Activated naive CD8-positive, alpha-beta T cell treated with anti-CD3 and anti-CD28 coated beads, Interleukin-2, amount 50 U/mL, for 24 hours (primary cell): ENCODE measurements around the gene CCSER2.
"Not testable (repeated sequence)": the region's sequence is repeated elsewhere in the genome, so short reads cannot be mapped to it uniquely, and the experiment has no call there.

Experiments
- ATAC-seq: fragments of 150-1000 bp; cut with Tn5 transposase; one replicate; pipeline ENCODE4 v1.10.0; 2021
- DNase-seq: peaks from one replicate; pipeline ENCODE4 v3.0.0; 2021
- H3K27ac Mint-ChIP-seq: one replicate; pipeline ENCODE4 v1.8.0; 2021; ENCODE audit warnings: mild to moderate bottlenecking, mixed read lengths
- H3K27me3 Mint-ChIP-seq: one replicate; pipeline ENCODE4 v1.8.0; 2021; ENCODE audit warnings: mixed read lengths
- H3K36me3 Mint-ChIP-seq: one replicate; pipeline ENCODE4 v1.8.0; 2021; ENCODE audit warnings: low read depth, mixed read lengths
- H3K4me1 Mint-ChIP-seq: one replicate; pipeline ENCODE4 v1.8.0; 2021; ENCODE audit warnings: mixed read lengths
- H3K4me3 Mint-ChIP-seq: one replicate; pipeline ENCODE4 v1.8.0; 2021; ENCODE audit warnings: mild to moderate bottlenecking, moderate library complexity, mixed read lengths
- H3K9me3 Mint-ChIP-seq: one replicate; pipeline ENCODE4 v1.8.0; 2021; ENCODE audit warnings: mixed read lengths

The CCSER2 gene

GRCh38 chr10:84452003-84452402 is 123.6 kb downstream of the CCSER2 start:
- no peaks in the 10 kb centered on the region for H3K27me3 Mint-ChIP-seq
- ATAC-seq (no peak), DNase-seq (no peak)
- H3K4me3 Mint-ChIP-seq = no peak overlapping the region
- H3K4me1 Mint-ChIP-seq = peaks cover 8% of the 10 kb centered on the region
- peaks cover 30% of the 10 kb centered on the region for H3K36me3 Mint-ChIP-seq
- H3K9me3 Mint-ChIP-seq = no peaks in the 10 kb centered on the region
- H3K27ac Mint-ChIP-seq = no peak overlapping the region

- DNase-seq = no peak
- Mint-ChIP-seq H3K4me3 (no peak overlapping the region), H3K4me1 (peaks cover 11% of the 10 kb centered on the region), H3K9me3 (no peaks in the 10 kb centered on the region), H3K27ac (no peak overlapping the region), H3K36me3 (peaks cover 27% of the 10 kb centered on the region), H3K27me3 (no peaks in the 10 kb centered on the region)
- no peak for ATAC-seq
Measured at GRCh38 chr10:84453303-84453702, 124.9 kb downstream of the CCSER2 start.

- H3K4me3 Mint-ChIP-seq = no peak overlapping the region
- DNase-seq = no peak
- peaks cover 11% of the 10 kb centered on the region for H3K4me1 Mint-ChIP-seq
- no peaks in the 10 kb centered on the region for H3K27me3 Mint-ChIP-seq
- H3K36me3 Mint-ChIP-seq = peaks cover 39% of the 10 kb centered on the region
- ATAC-seq = no peak
- peak overlapping the region; percentile 16 for H3K27ac Mint-ChIP-seq
- H3K9me3 Mint-ChIP-seq = peaks cover 5% of the 10 kb centered on the region
Measured at GRCh38 chr10:84456126-84456525, 127.7 kb downstream of the CCSER2 start.

- ATAC-seq (no peak), DNase-seq (no peak)
- no peak overlapping the region for H3K27ac Mint-ChIP-seq
- H3K4me1 Mint-ChIP-seq = peaks cover 8% of the 10 kb centered on the region
- H3K9me3 Mint-ChIP-seq = peaks cover 5% of the 10 kb centered on the region
- no peaks in the 10 kb centered on the region for H3K27me3 Mint-ChIP-seq
- H3K4me3 Mint-ChIP-seq = no peak overlapping the region
- H3K36me3 Mint-ChIP-seq = peaks cover 29% of the 10 kb centered on the region
Measured at GRCh38 chr10:84460520-84460919, 132.1 kb downstream of the CCSER2 start.

GRCh38 chr10:84469470-84469869 is 141.1 kb downstream of the CCSER2 start:
- peaks cover 22% of the 10 kb centered on the region for H3K36me3 Mint-ChIP-seq
- DNase-seq = no peak
- H3K27me3 Mint-ChIP-seq = no peaks in the 10 kb centered on the region
- no peak overlapping the region for H3K27ac Mint-ChIP-seq
- no peak for ATAC-seq
- no peaks in the 10 kb centered on the region for H3K4me1 Mint-ChIP-seq
- H3K9me3 Mint-ChIP-seq = no peaks in the 10 kb centered on the region
- no peak overlapping the region for H3K4me3 Mint-ChIP-seq

GRCh38 chr10:84473136-84473535 is 144.7 kb downstream of the CCSER2 start:
- DNase-seq (no peak), ATAC-seq (no peak)
- Mint-ChIP-seq H3K27me3 (no peaks in the 10 kb centered on the region), H3K27ac (no peak overlapping the region), H3K4me3 (no peak overlapping the region), H3K36me3 (peaks cover 6% of the 10 kb centered on the region), H3K9me3 (no peaks in the 10 kb centered on the region), H3K4me1 (no peaks in the 10 kb centered on the region)

GRCh38 chr10:84477398-84478128 is 149.2 kb downstream of the CCSER2 start:
- Mint-ChIP-seq H3K27ac (no peak overlapping the region), H3K27me3 (no peaks in the 10 kb centered on the region), H3K4me1 (no peaks in the 10 kb centered on the region), H3K4me3 (no peak overlapping the region), H3K36me3 (peaks cover 10% of the 10 kb centered on the region), H3K9me3 (no peaks in the 10 kb centered on the region)
- DNase-seq (no peak), ATAC-seq (no peak)

GRCh38 chr10:84478151-84478550 is 149.8 kb downstream of the CCSER2 start:
- H3K9me3 Mint-ChIP-seq = no peaks in the 10 kb centered on the region
- no peak for ATAC-seq
- peaks cover 12% of the 10 kb centered on the region for H3K36me3 Mint-ChIP-seq

GRCh38 chr10:84478679-84479078 is 150.3 kb downstream of the CCSER2 start:
- no peaks in the 10 kb centered on the region for H3K9me3 Mint-ChIP-seq
- DNase-seq (no peak), ATAC-seq (no peak)
- H3K4me1 Mint-ChIP-seq = no peaks in the 10 kb centered on the region
- H3K27ac Mint-ChIP-seq = no peak overlapping the region
- no peaks in the 10 kb centered on the region for H3K27me3 Mint-ChIP-seq
- H3K4me3 Mint-ChIP-seq = no peak overlapping the region
- H3K36me3 Mint-ChIP-seq = peaks cover 13% of the 10 kb centered on the region

More at GRCh38 chr10:84478151-84478550, 149.8 kb downstream of the CCSER2 start:
- H3K4me3 Mint-ChIP-seq = no peak overlapping the region
- no peaks in the 10 kb centered on the region for H3K4me1 Mint-ChIP-seq
- no peak for DNase-seq
- H3K27ac Mint-ChIP-seq = no peak overlapping the region
- no peaks in the 10 kb centered on the region for H3K27me3 Mint-ChIP-seq

GRCh38 chr10:84484541-84484940 is 156.2 kb downstream of the CCSER2 start:
- Mint-ChIP-seq H3K27me3 (no peaks in the 10 kb centered on the region), H3K9me3 (no peaks in the 10 kb centered on the region), H3K4me1 (no peaks in the 10 kb centered on the region), H3K36me3 (peaks cover 35% of the 10 kb centered on the region), H3K27ac (no peak overlapping the region), H3K4me3 (no peak overlapping the region)
- no peak for ATAC-seq
- no peak for DNase-seq

GRCh38 chr10:84493361-84493760 is 165.0 kb downstream of the CCSER2 start:
- H3K36me3 Mint-ChIP-seq = peaks cover 27% of the 10 kb centered on the region
- peaks cover 19% of the 10 kb centered on the region for H3K4me1 Mint-ChIP-seq
- peak overlapping the region; percentile 12 for H3K27ac Mint-ChIP-seq

GRCh38 chr10:84493951-84494848 is 165.8 kb downstream of the CCSER2 start:
- Mint-ChIP-seq H3K9me3 (no peaks in the 10 kb centered on the region), H3K36me3 (peaks cover 20% of the 10 kb centered on the region), H3K27ac (no peak overlapping the region), H3K4me1 (peaks cover 19% of the 10 kb centered on the region), H3K27me3 (no peaks in the 10 kb centered on the region), H3K4me3 (no peak overlapping the region)
- no peak for DNase-seq
- ATAC-seq = no peak

More at GRCh38 chr10:84493361-84493760, 165.0 kb downstream of the CCSER2 start:
- DNase-seq (no peak), ATAC-seq (no peak)
- no peaks in the 10 kb centered on the region for H3K27me3 Mint-ChIP-seq
- no peak overlapping the region for H3K4me3 Mint-ChIP-seq
- H3K9me3 Mint-ChIP-seq = no peaks in the 10 kb centered on the region

GRCh38 chr10:84494849-84495180 is 166.4 kb downstream of the CCSER2 start:
- Mint-ChIP-seq H3K27me3 (no peaks in the 10 kb centered on the region), H3K36me3 (peaks cover 19% of the 10 kb centered on the region), H3K27ac (no peak overlapping the region), H3K4me1 (peaks cover 21% of the 10 kb centered on the region), H3K9me3 (no peaks in the 10 kb centered on the region), H3K4me3 (no peak overlapping the region)
- ATAC-seq (no peak), DNase-seq (no peak)

- H3K36me3 Mint-ChIP-seq = peaks cover 7% of the 10 kb centered on the region
- peaks cover 20% of the 10 kb centered on the region for H3K4me1 Mint-ChIP-seq
- no peaks in the 10 kb centered on the region for H3K9me3 Mint-ChIP-seq
- DNase-seq = no peak
- no peaks in the 10 kb centered on the region for H3K27me3 Mint-ChIP-seq
- no peak overlapping the region for H3K4me3 Mint-ChIP-seq
- ATAC-seq = no peak
- no peak overlapping the region for H3K27ac Mint-ChIP-seq
Measured at GRCh38 chr10:84497978-84498377, 169.6 kb downstream of the CCSER2 start.

GRCh38 chr10:84499039-84499438 is 170.7 kb downstream of the CCSER2 start:
- H3K4me1 Mint-ChIP-seq = peaks cover 17% of the 10 kb centered on the region
- not testable (repeated sequence) for H3K27me3 Mint-ChIP-seq, H3K9me3 Mint-ChIP-seq, H3K36me3 Mint-ChIP-seq, ATAC-seq, H3K27ac Mint-ChIP-seq, DNase-seq, H3K4me3 Mint-ChIP-seq
